Hepatocyte (in vitro differentiated cells): Measurements from ENCODE around the gene LYG1. TPM values are rescaled to one million over a fixed set of nuclear protein-coding genes. Genes with fewer than 3 reads are reported as not detected.

ENCODE experiments used
- DNase-seq: peaks from one replicate; pipeline ENCODE4 v3.0.0-alpha.2; 2016; ENCODE audit warnings: low spot score
- H2AFZ ChIP-seq: fragments of 200-600 bp; sonication (generic); 2 replicates; pipeline ENCODE4 v1.6.0; 2016; ENCODE audit warnings: antibody characterized with exemption, mild to moderate bottlenecking
- H3K27ac ChIP-seq: fragments of 200-600 bp; sonication (generic); 2 replicates; pipeline ENCODE4 v1.5.1; 2016; ENCODE audit warnings: mild to moderate bottlenecking
- H3K27me3 ChIP-seq: fragments of 200-600 bp; sonication (generic); 2 replicates; pipeline ENCODE4 v1.6.1; 2016
- H3K36me3 ChIP-seq: fragments of 200-600 bp; sonication (generic); replicated peaks from 2 replicates; pipeline ENCODE4 v1.5.1; 2016; ENCODE audit warnings: low read depth; ENCODE audit not compliant: insufficient read depth
- H3K4me1 ChIP-seq: fragments of 200-600 bp; sonication (generic); 2 replicates; pipeline ENCODE4 v1.5.1; 2016; ENCODE audit warnings: mild to moderate bottlenecking, moderate library complexity; ENCODE audit not compliant: insufficient read depth
- H3K4me2 ChIP-seq: fragments of 200-600 bp; sonication (generic); 2 replicates; pipeline ENCODE4 v1.6.0; 2016
- H3K4me3 ChIP-seq: fragments of 200-600 bp; sonication (generic); 2 replicates; pipeline ENCODE4 v1.5.1; 2016; ENCODE audit warnings: mild to moderate bottlenecking
- H3K79me2 ChIP-seq: fragments of 200-600 bp; sonication (generic); 2 replicates; pipeline ENCODE4 v1.6.0; 2017; ENCODE audit warnings: mild to moderate bottlenecking
- H3K9me2 ChIP-seq: fragments of 200-600 bp; sonication (generic); replicated peaks from 2 replicates; pipeline ENCODE4 v1.6.0; 2017; ENCODE audit warnings: mild to moderate bottlenecking; ENCODE audit not compliant: insufficient read depth
- H3K9me3 ChIP-seq: fragments of 200-600 bp; sonication (generic); 2 replicates; pipeline ENCODE4 v1.5.1; 2016; ENCODE audit warnings: low read depth, mild to moderate bottlenecking
- H4K20me1 ChIP-seq: fragments of 200-600 bp; sonication (generic); 2 replicates; pipeline ENCODE4 v1.6.0; 2016; ENCODE audit warnings: mild to moderate bottlenecking; ENCODE audit not compliant: insufficient read depth, poor library complexity, severe bottlenecking
- CTCF ChIP-seq: fragments of 200-600 bp; sonication (generic); IDR thresholded peaks from 2 replicates; pipeline ENCODE4 v1.5.1; 2016; ENCODE audit warnings: antibody characterized with exemption, mild to moderate bottlenecking; ENCODE audit not compliant: poor library complexity
- EZH2 ChIP-seq: fragments of 200-600 bp; sonication (generic); IDR thresholded peaks from 2 replicates; pipeline ENCODE4 v1.6.1; 2016; ENCODE audit warnings: antibody characterized with exemption, mild to moderate bottlenecking, borderline replicate concordance
- EZH2phosphoT487 ChIP-seq: fragments of 200-600 bp; sonication (generic); IDR thresholded peaks from one replicate; pipeline ENCODE4 v1.6.1; 2018; ENCODE audit warnings: antibody characterized with exemption, mild to moderate bottlenecking, low read depth, moderate library complexity; ENCODE audit not compliant: unreplicated experiment, severe bottlenecking
- WGBS: methylation state at CpG from one replicate; pipeline ENCODE4 v1.1.6; 2016; ENCODE audit warnings: low lambda C conversion rate; ENCODE audit errors: missing lambda C conversion rate; 5-methylcytosine and 5-hydroxymethylcytosine counted together
- polyA plus RNA-seq: library from polyadenylated mRNA; unstranded; fragments of >200 nt; fragmentation: Nextera tagmentation; extraction: Ambion mirVana; gene quantifications from 2 replicates; pipeline ENCODE4 v1.2.1, GENCODE V29; 2016
- total RNA-seq: library from RNA; depleted of rRNA; stranded (reverse); fragments of >200 nt; gene quantifications from 2 replicates; pipeline ENCODE4 v1.2.3, GENCODE V29; 2014

The LYG1 gene
- total and polyA plus RNA-seq, 2 experiments from 2014 or later = 0.93 to 2.4 TPM

- peaks cover 29% of the 10 kb centered on the region for H4K20me1 ChIP-seq
- H3K4me2 ChIP-seq = peak within 1 kb of the TSS; percentile 87
- peak within 1 kb of the TSS; percentile 93 for H2AFZ ChIP-seq
- no peaks in the 10 kb centered on the region for H3K9me3 ChIP-seq
- H3K9me2 ChIP-seq = no peaks in the 10 kb centered on the region
- peak within 1 kb of the TSS; percentile 70 for H3K4me3 ChIP-seq
- peak; percentile 99 for DNase-seq
- peaks cover 25% of the 10 kb centered on the region for H3K4me1 ChIP-seq
- WGBS = under 1% methylated on average over 71 of the region's 87 CpGs
- peaks cover 85% of the 10 kb centered on the region for H3K79me2 ChIP-seq
- no peaks in the 10 kb centered on the region for H3K36me3 ChIP-seq
- no peaks in the 10 kb centered on the region for H3K27me3 ChIP-seq
- TF ChIP-seq CTCF (peak; percentile 76), EZH2 (no peak), EZH2phosphoT487 (no peak)
- H3K27ac ChIP-seq = peak within 1 kb of the TSS; percentile 85
Observed at GRCh38 chr2:99337113-99338028, 36.4 kb upstream of the LYG1 start, which contains the start of gene EIF5B. Gene EIF5B (plus strand): TSS chr2:99337389. CDS start chr2:99337555, 166 bp downstream.

GRCh38 chr2:99336804-99337112 is 35.8 kb upstream of the LYG1 start:
- peaks cover 25% of the 10 kb centered on the region for H3K4me1 ChIP-seq
- no peak for DNase-seq

GRCh38 chr2:99335911-99336803 is 35.2 kb upstream of the LYG1 start, which contains the start of gene TXNDC9:
Gene TXNDC9 (minus strand): TSS chr2:99336333. CDS start chr2:99333210, 3,123 bp downstream.
- H3K4me1 ChIP-seq = peaks cover 25% of the 10 kb centered on the region
- H3K79me2 ChIP-seq = peaks cover 82% of the 10 kb centered on the region
- 1% methylated on average over 57 of the region's 60 CpGs for WGBS

More at GRCh38 chr2:99336804-99337112, 35.8 kb upstream of the LYG1 start:
- H3K27ac ChIP-seq = peak overlapping the region; percentile 85
- peak overlapping the region; percentile 60 for H3K4me3 ChIP-seq
- no peaks in the 10 kb centered on the region for H3K27me3 ChIP-seq
- TF ChIP-seq EZH2phosphoT487 (no peak), CTCF (no peak), EZH2 (no peak)
- H4K20me1 ChIP-seq = peaks cover 25% of the 10 kb centered on the region
- peaks cover 82% of the 10 kb centered on the region for H3K79me2 ChIP-seq
- WGBS = 6% methylated on average over 8 of the region's 8 CpGs
- peak overlapping the region; percentile 87 for H3K4me2 ChIP-seq
- no peaks in the 10 kb centered on the region for H3K36me3 ChIP-seq
- H2AFZ ChIP-seq = peak overlapping the region; percentile 93
- no peaks in the 10 kb centered on the region for H3K9me3 ChIP-seq
- H3K9me2 ChIP-seq = no peaks in the 10 kb centered on the region

More at GRCh38 chr2:99335911-99336803, 35.2 kb upstream of the LYG1 start, which contains the start of gene TXNDC9:
- peak; percentile 100 for DNase-seq
- no peaks in the 10 kb centered on the region for H3K9me3 ChIP-seq
- no peaks in the 10 kb centered on the region for H3K27me3 ChIP-seq
- H4K20me1 ChIP-seq = peaks cover 21% of the 10 kb centered on the region
- peak within 1 kb of the TSS; percentile 87 for H3K27ac ChIP-seq
- H2AFZ ChIP-seq = peak within 1 kb of the TSS; percentile 93
- H3K9me2 ChIP-seq = no peaks in the 10 kb centered on the region
- no peak for TF ChIP-seq EZH2
- no peak for TF ChIP-seq CTCF
- no peak for TF ChIP-seq EZH2phosphoT487
- H3K36me3 ChIP-seq = no peaks in the 10 kb centered on the region
- H3K4me2 ChIP-seq = peak within 1 kb of the TSS; percentile 91
- peak within 1 kb of the TSS; percentile 60 for H3K4me3 ChIP-seq
